HUES48 (cell line): ENCODE data around the gene GJD3.

Experiments used
- H3K27ac ChIP-seq: one replicate; pipeline ENCODE4 v1.7.0; 2013; ENCODE audit warnings: low read depth, low read length, inconsistent platforms
- H3K27me3 ChIP-seq: 2 replicates; pipeline ENCODE4 v1.6.1; 2013; ENCODE audit warnings: mild to moderate bottlenecking, low read length; ENCODE audit not compliant: control insufficient read depth, insufficient read depth
- H3K36me3 ChIP-seq: 2 replicates; pipeline ENCODE4 v1.6.1; 2013; ENCODE audit warnings: low read length; ENCODE audit not compliant: control insufficient read depth, insufficient read depth
- H3K4me1 ChIP-seq: 2 replicates; pipeline ENCODE4 v1.6.1; 2013; ENCODE audit warnings: mild to moderate bottlenecking, low read length; ENCODE audit not compliant: control insufficient read depth, insufficient read depth
- H3K4me3 ChIP-seq: 2 replicates; pipeline ENCODE4 v1.5.1; 2013; ENCODE audit warnings: mild to moderate bottlenecking, low read depth, low read length
- H3K9ac ChIP-seq: 2 replicates; pipeline ENCODE4 v1.6.1; 2013; ENCODE audit warnings: mild to moderate bottlenecking, low read depth, low read length, moderate library complexity
- H3K9me3 ChIP-seq: 2 replicates; pipeline ENCODE4 v1.6.1; 2013; ENCODE audit warnings: low read length; ENCODE audit not compliant: control insufficient read depth, insufficient read depth

GJD3 gene

GRCh38 chr17:40335620-40336019 lies 28.9 kb downstream of the GJD3 start:
- H3K27me3 ChIP-seq = peaks cover 55% of the 10 kb centered on the region
- H3K4me1 ChIP-seq = peaks cover 4% of the 10 kb centered on the region; the same call in 1 of the 2 replicates
- H3K4me3 ChIP-seq = no peak overlapping the region
- H3K9me3 ChIP-seq = no peaks in the 10 kb centered on the region
- no peak overlapping the region for H3K9ac ChIP-seq
- no peak overlapping the region for H3K27ac ChIP-seq
- peaks cover 7% of the 10 kb centered on the region; the same call in 1 of the 2 replicates for H3K36me3 ChIP-seq

- Histone ChIP-seq H3K36me3 (peaks cover 7% of the 10 kb centered on the region; the same call in 1 of the 2 replicates), H3K27ac (no peak overlapping the region)
Measured at GRCh38 chr17:40333781-40334448, 30.6 kb downstream of the GJD3 start.

GRCh38 chr17:40331743-40332641 lies 32.5 kb downstream of the GJD3 start:
- Histone ChIP-seq H3K9ac (no peak overlapping the region), H3K27ac (no peak overlapping the region), H3K36me3 (peaks cover 7% of the 10 kb centered on the region; the same call in 1 of the 2 replicates), H3K4me1 (peaks cover 7% of the 10 kb centered on the region; the same call in 1 of the 2 replicates), H3K4me3 (no peak overlapping the region), H3K9me3 (no peaks in the 10 kb centered on the region), H3K27me3 (peaks cover 22% of the 10 kb centered on the region)

More at GRCh38 chr17:40333781-40334448, 30.6 kb downstream of the GJD3 start:
- H3K27me3 ChIP-seq = peaks cover 38% of the 10 kb centered on the region
- no peak overlapping the region for H3K4me3 ChIP-seq
- no peaks in the 10 kb centered on the region for H3K9me3 ChIP-seq
- no peak overlapping the region for H3K9ac ChIP-seq
- H3K4me1 ChIP-seq = peaks cover 7% of the 10 kb centered on the region; the same call in 1 of the 2 replicates

- Histone ChIP-seq H3K27ac (no peak overlapping the region), H3K9ac (no peak overlapping the region), H3K4me1 (peaks cover 7% of the 10 kb centered on the region; the same call in 1 of the 2 replicates)
Measured at GRCh38 chr17:40330850-40331470, 33.6 kb downstream of the GJD3 start.

GRCh38 chr17:40329839-40330794 lies 34.4 kb downstream of the GJD3 start:
- no peak overlapping the region for H3K27ac ChIP-seq
- peaks cover 7% of the 10 kb centered on the region; the same call in 1 of the 2 replicates for H3K36me3 ChIP-seq
- peaks cover 7% of the 10 kb centered on the region; the same call in 1 of the 2 replicates for H3K4me1 ChIP-seq
- H3K9me3 ChIP-seq = no peaks in the 10 kb centered on the region
- peaks cover 14% of the 10 kb centered on the region for H3K27me3 ChIP-seq
- H3K4me3 ChIP-seq = no peak overlapping the region
- no peak overlapping the region for H3K9ac ChIP-seq

More at GRCh38 chr17:40330850-40331470, 33.6 kb downstream of the GJD3 start:
- Histone ChIP-seq H3K27me3 (peaks cover 19% of the 10 kb centered on the region), H3K4me3 (no peak overlapping the region), H3K9me3 (no peaks in the 10 kb centered on the region), H3K36me3 (peaks cover 7% of the 10 kb centered on the region; the same call in 1 of the 2 replicates)

- Histone ChIP-seq H3K27me3 (no peaks in the 10 kb centered on the region), H3K4me1 (peaks cover 3% of the 10 kb centered on the region; the same call in 1 of the 2 replicates), H3K9me3 (no peaks in the 10 kb centered on the region), H3K4me3 (no peak overlapping the region), H3K27ac (no peak overlapping the region), H3K9ac (no peak overlapping the region), H3K36me3 (peaks cover 7% of the 10 kb centered on the region; the same call in 1 of the 2 replicates)
Measured at GRCh38 chr17:40328386-40328766, 36.2 kb downstream of the GJD3 start.

- Histone ChIP-seq H3K27ac (no peak overlapping the region), H3K4me1 (peaks cover 7% of the 10 kb centered on the region), H3K27me3 (no peaks in the 10 kb centered on the region)
Measured at GRCh38 chr17:40327735-40328385, 36.7 kb downstream of the GJD3 start.

GRCh38 chr17:40327244-40327729 lies 37.2 kb downstream of the GJD3 start:
- Histone ChIP-seq H3K4me3 (no peak overlapping the region), H3K27ac (no peak overlapping the region), H3K4me1 (peaks cover 13% of the 10 kb centered on the region), H3K36me3 (peaks cover 7% of the 10 kb centered on the region; the same call in 1 of the 2 replicates), H3K9me3 (no peaks in the 10 kb centered on the region), H3K9ac (no peak overlapping the region), H3K27me3 (no peaks in the 10 kb centered on the region)

More at GRCh38 chr17:40327735-40328385, 36.7 kb downstream of the GJD3 start:
- Histone ChIP-seq H3K4me3 (no peak overlapping the region), H3K9me3 (no peaks in the 10 kb centered on the region), H3K36me3 (peaks cover 7% of the 10 kb centered on the region; the same call in 1 of the 2 replicates), H3K9ac (no peak overlapping the region)

- Histone ChIP-seq H3K4me3 (no peak overlapping the region), H3K9me3 (no peaks in the 10 kb centered on the region), H3K9ac (no peak overlapping the region), H3K27me3 (no peaks in the 10 kb centered on the region), H3K27ac (no peak overlapping the region), H3K4me1 (peaks cover 14% of the 10 kb centered on the region), H3K36me3 (peaks cover 7% of the 10 kb centered on the region; the same call in 1 of the 2 replicates)
Measured at GRCh38 chr17:40326832-40327199, 37.7 kb downstream of the GJD3 start.
